ENCODE measurements around the gene POMC.

GRCh38 chr2:25213229-25213628 lies 44.8 kb upstream of the POMC start:
- TF ChIP-seq POLR2A (IDR thresholded peaks at IDR 0.05), result no peak
- TF ChIP-seq CTCF (IDR thresholded peaks at IDR 0.05), result no peak
